IMR-90 (cell line): ENCODE data around the gene OXSR1.

Experiments used
- CTCF ChIP-seq: conservative IDR thresholded peaks from 2 replicates; pipeline ENCODE4 v1.5.1; 2012; ENCODE audit warnings: mild to moderate bottlenecking, low read depth, low read length, improper control_type of control experiment
- SMC3 ChIP-seq: fragments of 150-350 bp; IDR thresholded peaks from 2 replicates; pipeline ENCODE4 v1.6.1; 2016; ENCODE audit warnings: low read depth, mild to moderate bottlenecking, antibody characterized with exemption, low read length, moderate library complexity

GRCh38 chr3:38157595-38157994 lies 7.7 kb upstream of the OXSR1 start:
- no peak for TF ChIP-seq CTCF
- TF ChIP-seq SMC3, result no peak
